Motor neuron (in vitro differentiated cells): ENCODE measurements around the gene SIGLECL1. TPM values are rescaled to one million over a fixed set of nuclear protein-coding genes. Genes with fewer than 3 reads are reported as not detected.

Source experiments
- ATAC-seq, 8 experiments: fragments of 200-7000 bp; cut with Tn5 transposase; replicated peaks in 6 of 8; 2 replicates each; pipeline ENCODE4 v1.8.0; 2021; ENCODE audit warnings: mild to moderate bottlenecking in 8 of 8, moderate library complexity in 8 of 8
- H3K27ac ChIP-seq, 2 donors: fragments of 250-450 bp; sonication (Bioruptor Pico); 2 replicates each; pipeline ENCODE4 v1.9.0; 2021; ENCODE audit warnings: antibody characterized with exemption in 2 of 2, mild to moderate bottlenecking in 2 of 2, moderate library complexity in 1 of 2
- H3K4me1 ChIP-seq, 2 donors: fragments of 250-450 bp; sonication (Bioruptor Pico); replicated peaks in 1 of 2; 2 replicates each; pipeline ENCODE4 v1.6.1; 2021; ENCODE audit warnings: antibody characterized with exemption in 2 of 2, mild to moderate bottlenecking in 2 of 2, moderate library complexity in 1 of 2
- H3K4me3 ChIP-seq, 5 donors: fragments of 250-450 bp; sonication (Bioruptor Pico); 2 replicates each; pipeline ENCODE4 v1.9.0; 2021; ENCODE audit warnings: antibody characterized with exemption in 5 of 5, mild to moderate bottlenecking in 5 of 5, moderate library complexity in 4 of 5
- WGBS, 10 experiments: fragments of 450-650 bp; shearing (Covaris generic); methylation state at CpG; one replicate each; pipeline ENCODE4 v1.0.0; 2022; 5-methylcytosine and 5-hydroxymethylcytosine counted together
- in situ Hi-C, 9 experiments: fragments of 400-800 bp; cut with MboI; loops; one replicate each; pipeline ENCODE4 v1.15.0; 2021; ENCODE audit warnings: low sequenced_read_pairs in 9 of 9, low pct_unique_long_range_greater_than_20kb in 2 of 9; ENCODE audit not compliant: unreplicated experiment in 9 of 9
- total RNA-seq, 8 experiments: library from RNA; unstranded; fragments of 300-600 nt; gene quantifications; 2 replicates each; pipeline versions ENCODE4 v1.2.3 to v1.2.4, GENCODE V29; 2022

The SIGLECL1 gene
- total RNA-seq, 8 experiments from 2014 or later = 0.20 to 1.1 TPM; not detected in 6

DNA sequence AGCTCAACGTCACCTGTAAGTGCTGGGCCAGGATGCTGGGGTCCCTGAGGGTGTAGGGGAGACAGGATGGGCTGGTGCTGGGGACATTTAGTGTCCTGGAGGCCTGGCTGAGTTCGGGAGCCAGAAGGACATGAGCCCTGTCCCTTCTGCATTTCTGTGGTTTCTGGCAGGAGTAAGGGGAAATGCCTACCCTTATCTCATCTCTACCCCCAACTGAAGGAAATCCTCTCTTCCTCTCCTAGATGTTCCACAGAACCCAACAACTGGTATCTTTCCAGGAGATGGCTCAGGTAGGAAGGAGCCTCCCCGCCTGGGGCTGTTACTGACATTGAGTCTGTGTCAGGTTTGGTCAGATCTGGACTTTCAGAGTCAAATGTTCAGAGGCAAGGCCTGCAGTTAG, 24.8 kb upstream of the SIGLECL1 start:
- Histone ChIP-seq H3K27ac (no peak overlapping the region), H3K4me1 (no peaks in the 10 kb centered on the region), H3K4me3 (no peak overlapping the region)
- ATAC-seq = no peak
- in situ Hi-C loops = no loop called here
- WGBS, 10 experiments = 0 to 100% (median 36%) methylated on average over 1 to 2 of the region's 3 CpGs; no CpG with 5 or more reads in 5 of the 10 experiments

DNA sequence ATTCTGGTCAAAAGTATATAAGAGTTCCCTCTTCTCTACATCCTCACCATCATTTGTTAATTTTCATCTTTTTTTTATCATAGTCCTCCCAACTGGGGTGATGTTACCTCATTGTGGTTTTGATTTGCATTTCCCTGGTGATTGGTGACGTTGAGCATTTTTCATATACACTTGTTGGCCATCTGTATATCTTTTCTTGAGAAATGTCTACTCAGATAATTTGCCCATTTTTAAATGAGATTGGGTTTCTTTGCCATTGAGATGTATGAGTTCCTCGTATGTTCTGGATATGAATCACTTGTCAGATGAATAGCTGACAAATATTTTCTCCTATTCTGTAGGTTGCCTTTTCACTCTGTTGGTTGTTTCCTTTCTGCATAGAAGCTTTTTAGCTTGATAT, 23.6 kb upstream of the SIGLECL1 start:
- no peak overlapping the region for H3K4me3 ChIP-seq
- in situ Hi-C loops = no loop called here
- H3K4me1 ChIP-seq = no peaks in the 10 kb centered on the region
- 0 to 71% (median 31%) methylated on average over 1 to 2 of the region's 2 CpGs; no CpG with 5 or more reads in 2 of the 10 experiments for WGBS, 10 experiments
- no peak for ATAC-seq
- no peak overlapping the region for H3K27ac ChIP-seq

DNA sequence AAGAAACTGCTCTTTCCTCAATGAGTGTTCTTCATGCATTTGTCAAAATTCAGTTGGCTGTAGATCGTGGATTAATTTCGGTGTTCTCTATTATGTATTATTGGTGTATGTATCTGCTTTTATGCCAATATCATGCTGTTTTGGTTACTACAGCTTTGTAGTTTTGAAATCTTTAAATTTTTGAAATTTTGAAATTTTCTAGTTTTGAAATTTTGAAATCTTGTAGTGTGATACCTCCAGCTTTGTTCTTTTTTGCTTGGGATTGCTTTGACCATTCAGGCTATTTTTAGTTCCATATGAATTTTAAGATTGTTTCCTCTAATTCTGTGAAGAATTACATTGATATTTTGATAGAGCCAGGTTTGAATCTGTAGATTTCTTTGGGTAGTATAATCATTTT, 22.9 kb upstream of the SIGLECL1 start:
- no peak overlapping the region for H3K4me3 ChIP-seq
- no peak for ATAC-seq
- H3K4me1 ChIP-seq = no peaks in the 10 kb centered on the region
- 16 to 100% (median 55%) methylated on average over 1 to 2 of the region's 2 CpGs; no CpG with 5 or more reads in 2 of the 10 experiments for WGBS, 10 experiments
- in situ Hi-C loops = no loop called here
- no peak overlapping the region for H3K27ac ChIP-seq

DNA sequence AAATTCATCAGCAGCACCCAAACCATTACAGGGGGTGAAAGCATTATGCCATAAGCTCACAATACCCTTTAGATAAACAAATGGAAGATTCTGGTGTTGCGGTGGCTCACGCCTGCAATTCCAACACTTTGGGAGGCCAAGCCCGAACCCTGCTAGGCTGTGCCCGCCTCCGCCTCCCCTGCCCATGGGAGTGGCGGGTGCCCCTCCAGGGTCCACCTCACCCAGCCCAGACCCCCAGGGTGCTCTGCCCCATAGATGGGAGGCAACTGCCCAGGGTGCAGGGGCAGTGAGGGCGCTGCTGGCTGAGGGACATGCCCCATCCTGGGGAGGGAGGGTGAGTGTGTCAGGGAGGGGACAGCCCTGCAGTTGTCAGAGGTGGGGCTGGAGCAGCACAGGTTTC, 10.0 kb upstream of the SIGLECL1 start:
- no peak overlapping the region for H3K4me3 ChIP-seq
- H3K4me1 ChIP-seq = no peaks in the 10 kb centered on the region
- no peak for ATAC-seq
- 69 to 80% methylated on average over 1 to 4 of the region's 7 CpGs; no CpG with 5 or more reads in 8 of the 10 experiments for WGBS, 10 experiments
- in situ Hi-C loops = no loop called here
- no peak overlapping the region for H3K27ac ChIP-seq

DNA sequence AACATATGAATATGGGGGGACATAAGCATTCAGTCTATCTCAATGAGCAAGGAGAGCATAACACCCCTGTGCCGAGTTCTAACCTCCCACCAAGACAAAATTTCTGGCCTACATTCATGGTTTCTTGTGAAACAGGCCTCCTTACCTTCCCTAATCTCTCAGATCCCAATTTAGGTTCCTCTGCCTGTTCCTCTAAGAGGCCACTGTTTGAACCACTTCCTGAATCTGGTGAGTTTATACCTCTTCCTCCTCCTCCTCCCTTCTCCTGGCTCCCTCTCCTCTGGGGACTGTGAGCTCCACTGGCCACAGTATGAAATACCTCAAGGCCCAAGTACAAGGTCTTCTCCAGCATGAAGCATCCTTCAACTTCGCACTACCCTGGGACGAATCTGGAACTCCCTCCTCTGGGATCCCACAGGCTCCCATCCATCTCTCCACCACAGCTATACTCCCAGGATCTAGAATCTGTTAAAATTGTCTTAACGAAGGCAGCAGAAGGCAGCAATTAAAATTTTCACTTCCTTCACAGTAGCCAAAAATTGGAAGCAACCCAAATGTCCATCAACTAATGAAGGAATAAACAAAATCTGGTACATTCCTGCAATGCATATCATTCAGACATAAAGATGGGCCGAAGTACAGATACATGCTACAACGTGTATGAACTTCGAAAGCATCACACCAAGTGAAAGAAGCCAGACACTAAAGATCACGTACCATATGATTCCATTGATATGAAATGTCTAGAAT, 7.8 kb upstream of the SIGLECL1 start:
- no peak overlapping the region for H3K27ac ChIP-seq
- no peaks in the 10 kb centered on the region for H3K4me1 ChIP-seq
- 13 to 100% (median 63%) methylated on average over 1 to 8 of the region's 8 CpGs; no CpG with 5 or more reads in 1 of the 10 experiments for WGBS, 10 experiments
- ATAC-seq = no peak
- in situ Hi-C loops = no loop called here
- no peak overlapping the region for H3K4me3 ChIP-seq

DNA sequence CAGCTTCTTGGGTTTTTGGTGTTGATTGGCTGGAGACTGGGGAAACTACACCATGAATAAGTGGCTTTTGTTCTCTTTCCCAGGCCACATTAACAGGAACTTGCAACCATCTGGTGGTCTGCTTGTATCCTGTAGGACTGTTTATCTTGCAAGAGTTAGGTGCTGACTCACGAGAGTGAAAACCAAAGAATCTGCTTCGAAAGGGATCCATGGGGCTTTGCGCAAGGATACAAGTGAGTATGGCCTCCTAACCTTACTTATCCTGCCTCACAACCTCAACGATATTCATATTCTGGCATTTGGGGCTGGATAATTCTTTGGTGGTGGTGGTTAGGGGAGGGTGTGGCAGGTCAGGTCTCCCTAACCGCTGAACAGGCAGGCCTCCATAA, 4.7 kb upstream of the SIGLECL1 start:
- Histone ChIP-seq H3K4me3 (no peak overlapping the region), H3K27ac (no peak overlapping the region), H3K4me1 (no peaks in the 10 kb centered on the region)
- no peak for ATAC-seq
- WGBS, 10 experiments = 17 to 61% (median 48%) methylated on average over 1 to 5 of the region's 5 CpGs; no CpG with 5 or more reads in 2 of the 10 experiments
- in situ Hi-C loops = no loop called here

DNA sequence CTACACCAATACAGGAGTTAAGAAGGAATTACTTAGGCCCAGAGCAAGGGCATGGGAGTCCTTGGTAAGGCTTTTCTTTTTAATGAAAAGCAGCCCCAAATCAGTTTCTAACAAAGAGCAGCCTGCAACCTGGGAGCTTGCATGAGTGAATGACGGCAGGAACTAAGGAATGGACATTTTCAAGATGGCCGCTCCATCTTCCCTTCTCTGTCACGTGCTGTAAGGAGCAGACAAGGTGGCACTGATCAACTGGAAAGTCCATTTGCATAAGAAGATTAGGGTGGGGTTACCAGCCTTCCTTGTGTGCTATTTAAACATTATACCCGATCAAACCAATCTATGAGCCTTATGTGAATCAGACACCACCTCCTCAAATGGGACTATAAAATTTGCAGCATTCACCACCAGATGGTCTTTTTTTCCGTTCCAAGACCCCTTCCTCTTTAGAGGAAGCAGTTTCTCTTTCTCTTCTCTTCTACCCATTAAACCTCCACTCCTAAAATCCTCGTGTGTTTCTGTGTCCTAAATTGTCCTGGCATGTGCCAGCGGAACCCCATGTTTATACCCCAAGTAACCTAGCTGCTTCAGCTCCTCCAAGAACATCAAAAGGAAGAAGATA, 2.8 kb upstream of the SIGLECL1 start:
- H3K4me1 ChIP-seq = no peaks in the 10 kb centered on the region
- in situ Hi-C loops = no loop called here
- H3K4me3 ChIP-seq = no peak overlapping the region
- ATAC-seq = no peak
- H3K27ac ChIP-seq = no peak overlapping the region
- 20 to 100% (median 68%) methylated on average over 1 to 7 of the region's 7 CpGs; no CpG with 5 or more reads in 2 of the 10 experiments for WGBS, 10 experiments

DNA sequence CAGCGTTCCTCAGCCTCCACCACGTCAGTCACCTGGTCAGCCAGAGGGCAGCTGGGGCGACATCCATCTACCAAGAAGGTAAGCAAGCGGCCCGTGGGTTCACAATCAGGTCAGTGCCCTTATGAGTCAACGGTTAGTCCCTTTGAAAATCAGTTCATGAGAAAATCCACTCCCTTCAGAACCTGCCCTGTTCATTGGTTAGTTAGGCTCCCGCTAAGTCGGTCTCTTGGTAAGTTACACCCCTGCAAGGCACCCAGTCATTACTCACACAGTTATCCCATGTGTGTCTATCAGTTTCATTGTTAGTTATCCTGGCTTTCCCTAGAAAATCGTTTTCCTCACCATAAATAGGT, 564 bp downstream of the SIGLECL1 start:
- 29 to 80% (median 73%) methylated on average over 1 to 9 of the region's 9 CpGs; no CpG with 5 or more reads in 2 of the 10 experiments for WGBS, 10 experiments
- H3K27ac ChIP-seq = no peak overlapping the region
- in situ Hi-C loops = loop anchor here in 2 of 9 experiments (10.0 to 25.0 kb wide), 2 partner anchors 89 to 97 kb away; no protein-coding TSS in a partner anchor
- no peaks in the 10 kb centered on the region for H3K4me1 ChIP-seq
- ATAC-seq = no peak
- no peak overlapping the region for H3K4me3 ChIP-seq

DNA sequence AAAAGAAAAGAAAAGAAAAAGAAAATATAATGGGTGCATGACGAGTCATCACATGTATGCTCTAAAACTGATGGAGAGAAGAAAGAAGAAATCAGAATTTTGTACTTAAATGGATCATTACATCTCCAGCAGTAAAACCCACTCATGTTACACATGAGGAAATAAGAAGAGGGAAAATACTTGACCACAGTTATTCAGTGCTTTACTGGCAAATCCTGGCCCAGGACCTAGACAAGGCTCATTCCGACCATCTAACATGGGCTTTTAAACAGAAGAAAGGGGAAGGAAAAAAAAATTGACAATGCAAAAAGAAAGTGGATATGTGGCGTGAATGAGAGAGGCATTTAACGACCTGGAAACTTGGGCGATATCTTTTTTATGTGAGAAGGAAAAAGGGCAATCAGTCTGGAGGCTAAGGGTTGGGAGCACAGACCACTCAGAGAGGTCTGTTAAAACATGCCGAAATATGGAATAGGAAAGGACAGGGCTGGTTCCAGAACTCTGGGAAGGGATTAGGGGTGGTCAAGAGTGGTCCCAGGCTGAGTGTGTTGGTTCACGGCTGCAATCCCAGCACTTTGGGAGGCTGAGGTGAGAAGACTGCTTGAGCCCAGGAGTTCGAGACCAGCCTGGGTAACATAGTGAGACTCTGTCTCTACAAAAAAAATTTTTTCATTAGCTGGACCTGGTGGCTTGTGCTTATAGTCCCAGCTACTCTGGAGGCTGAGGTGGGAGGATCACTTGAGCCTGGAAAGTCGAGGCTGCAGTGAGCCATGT, 1.6 kb downstream of the SIGLECL1 start:
- no peak for ATAC-seq
- in situ Hi-C loops = loop anchor here in 2 of 9 experiments (10.0 to 25.0 kb wide), 2 partner anchors 90 to 98 kb away; no protein-coding TSS in a partner anchor
- WGBS, 10 experiments = 29 to 80% (median 68%) methylated on average over 3 to 9 of the region's 9 CpGs

DNA sequence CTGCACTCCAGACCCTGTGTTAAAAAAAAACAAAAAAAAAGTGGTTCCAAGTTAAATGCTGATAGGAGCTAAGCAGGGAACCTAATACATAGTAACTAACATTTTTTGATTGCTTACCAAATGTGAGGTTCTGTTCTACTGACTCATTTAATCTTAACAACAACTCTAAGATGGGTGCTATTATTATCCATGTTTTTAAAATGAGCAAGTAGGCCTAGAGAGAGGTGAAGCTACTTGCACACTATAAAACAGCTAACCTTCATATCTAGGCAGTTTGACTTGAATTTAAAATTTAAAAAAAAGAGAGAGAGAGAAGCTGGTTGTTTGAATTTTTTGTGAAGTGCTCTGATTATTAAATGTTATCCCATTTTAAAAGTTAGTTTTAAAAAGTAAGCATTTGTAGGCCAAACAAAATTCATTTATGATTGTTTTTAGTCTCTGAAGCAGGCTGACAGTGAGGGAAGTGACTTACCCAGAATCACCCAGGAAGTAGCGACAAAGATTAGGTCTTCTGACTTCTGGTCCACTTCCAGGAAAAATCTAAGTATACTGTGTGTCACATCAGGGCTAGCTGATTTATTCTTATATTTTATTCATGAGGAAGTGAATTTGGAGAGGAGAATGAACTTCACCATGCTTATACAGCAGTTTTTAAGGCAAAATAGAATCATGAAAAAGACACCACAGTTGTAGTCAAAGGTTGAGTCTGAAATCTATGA, 2.4 kb downstream of the SIGLECL1 start:
- WGBS, 10 experiments = 33 to 100% (median 83%) methylated on average over 1 of the region's 1 CpG; no CpG with 5 or more reads in 1 of the 10 experiments
- Histone ChIP-seq H3K4me1 (no peaks in the 10 kb centered on the region), H3K4me3 (no peak overlapping the region), H3K27ac (no peak overlapping the region)
- no peak for ATAC-seq
- in situ Hi-C loops = loop anchor here in 2 of 9 experiments (10.0 to 25.0 kb wide), 2 partner anchors 91 to 98 kb away; no protein-coding TSS in a partner anchor

More for the DNA sequence above, 1.6 kb downstream of the SIGLECL1 start:
- no peak overlapping the region for H3K4me3 ChIP-seq
- H3K27ac ChIP-seq = no peak overlapping the region
- H3K4me1 ChIP-seq = no peaks in the 10 kb centered on the region

DNA sequence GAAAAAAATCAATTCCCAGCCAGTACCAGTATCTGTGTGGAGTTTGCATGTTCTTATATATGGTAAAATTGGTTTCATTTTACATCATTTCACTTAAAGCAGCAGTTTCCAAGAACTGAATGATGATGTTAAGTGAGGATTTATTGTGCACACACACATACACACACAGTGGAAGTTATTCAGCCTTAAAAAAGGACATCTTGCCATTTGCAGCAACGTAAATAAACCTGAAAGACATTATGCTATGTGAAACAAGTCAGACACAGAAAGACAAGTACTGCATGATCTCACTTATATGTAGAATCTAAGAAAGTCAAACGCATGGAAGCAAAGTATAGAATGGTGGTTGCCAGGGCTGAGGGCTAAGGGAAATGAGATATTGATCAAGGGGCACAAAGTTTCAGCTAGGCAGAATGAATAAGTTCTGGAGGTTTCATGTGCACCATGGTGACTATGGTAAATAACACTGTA, 5.3 kb downstream of the SIGLECL1 start:
- H3K27ac ChIP-seq = no peak overlapping the region
- H3K4me3 ChIP-seq = no peak overlapping the region
- ATAC-seq = no peak
- in situ Hi-C loops = loop anchor here in 2 of 9 experiments (10.0 to 25.0 kb wide), 2 partner anchors 94 to 101 kb away; no protein-coding TSS in a partner anchor
- H3K4me1 ChIP-seq = no peaks in the 10 kb centered on the region
- 11 to 80% (median 45%) methylated on average over 1 to 2 of the region's 2 CpGs; no CpG with 5 or more reads in 2 of the 10 experiments for WGBS, 10 experiments

DNA sequence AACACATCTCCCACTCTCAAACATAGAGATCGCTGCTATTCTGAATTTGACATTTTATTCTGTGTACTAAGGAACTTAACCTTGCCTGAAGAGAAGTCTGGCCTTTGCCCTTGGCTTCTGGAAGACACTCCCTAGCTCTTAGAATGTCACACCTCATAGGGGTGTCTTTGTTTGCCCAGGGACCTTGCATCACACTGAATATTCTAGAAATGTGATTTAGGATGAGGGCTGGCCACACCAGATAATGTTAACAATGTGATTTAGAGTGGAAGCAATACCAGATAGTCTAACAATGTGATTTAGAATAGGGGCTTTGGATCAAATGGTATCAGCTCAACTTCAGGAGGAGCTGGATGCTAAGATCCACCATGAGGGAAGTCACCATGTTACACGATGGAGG, 6.6 kb downstream of the SIGLECL1 start:
- no peaks in the 10 kb centered on the region for H3K4me1 ChIP-seq
- 0 to 89% (median 73%) methylated on average over 1 to 2 of the region's 2 CpGs; no CpG with 5 or more reads in 3 of the 10 experiments for WGBS, 10 experiments
- in situ Hi-C loops = loop anchor here in 2 of 9 experiments (10.0 to 25.0 kb wide), 2 partner anchors 95 to 103 kb away; no protein-coding TSS in a partner anchor
- no peak for ATAC-seq
- H3K4me3 ChIP-seq = no peak overlapping the region
- no peak overlapping the region for H3K27ac ChIP-seq
